ENCODE data around the gene PTPRD. TPM values are rescaled to one million over a fixed set of nuclear protein-coding genes. Genes with fewer than 3 reads are reported as not detected.

PTPRD gene
- total and polyA plus RNA-seq, 9 of the 15 experiments (the other 6 are each of a cell fraction or from before 2014, with no cell fraction given), result 0.11 TPM; not detected in 8

GRCh38 chr9:8265281-8265680 lies 2347.5 kb downstream of the PTPRD start (continued):
- TF ChIP-seq TSHZ1 (CRISPR knock-in tag; IDR thresholded peaks at IDR 0.05), result no peak
- TF ChIP-seq ZNF778 (CRISPR knock-in tag; IDR thresholded peaks at IDR 0.05), result no peak
- no peak for TF ChIP-seq THRAP3 (IDR thresholded peaks at IDR 0.05; ENCODE audit: borderline replicate concordance)
- TF ChIP-seq TCF7L2 (IDR thresholded peaks at IDR 0.05; ENCODE audit: low read depth, low read length), result no peak
- no peak for TF ChIP-seq KAT7 (CRISPR knock-in tag; IDR thresholded peaks at IDR 0.05; ENCODE audit: borderline replicate concordance)
- TF ChIP-seq MED1 (CRISPR knock-in tag; IDR thresholded peaks at IDR 0.05; ENCODE audit: borderline replicate concordance), result no peak

Small RNA genes within 50 kb of the gene (small RNA-seq; reads per million reads assigned to genes)
- gene AL135790.2 (not detected), gene RNU7-185P (not detected)
